Neural progenitor cell (in vitro differentiated cells): ENCODE results near the gene TREML2. TPM values are rescaled to one million over a fixed set of nuclear protein-coding genes. Genes with fewer than 3 reads are reported as not detected.

ENCODE experiments used
- DNase-seq: peaks from one replicate; pipeline ENCODE4 v3.0.0-alpha.2; 2016; ENCODE audit warnings: low spot score
- H2AFZ ChIP-seq: fragments of 200-600 bp; sonication (generic); replicated peaks from 2 replicates; pipeline ENCODE4 v1.6.1; 2016; ENCODE audit warnings: antibody characterized with exemption
- H3F3A ChIP-seq: fragments of 200-600 bp; sonication (generic); 2 replicates; pipeline ENCODE4 v1.6.1; 2016; ENCODE audit warnings: antibody characterized with exemption, low read depth
- H3K27ac ChIP-seq: fragments of 200-600 bp; sonication (generic); 2 replicates; pipeline ENCODE4 v1.5.1; 2016; ENCODE audit warnings: mild to moderate bottlenecking
- H3K27me3 ChIP-seq: fragments of 200-600 bp; sonication (generic); 2 replicates; pipeline ENCODE4 v1.6.1; 2016; ENCODE audit warnings: mild to moderate bottlenecking, moderate library complexity
- H3K36me3 ChIP-seq: fragments of 200-600 bp; sonication (generic); 2 replicates; pipeline ENCODE4 v1.5.1; 2016
- H3K4me1 ChIP-seq: fragments of 200-600 bp; sonication (generic); 2 replicates; pipeline ENCODE4 v1.6.1; 2016; ENCODE audit warnings: mixed run types
- H3K4me2 ChIP-seq: fragments of 200-600 bp; sonication (generic); 2 replicates; pipeline ENCODE4 v1.6.1; 2016
- H3K4me3 ChIP-seq: fragments of 200-600 bp; sonication (generic); 2 replicates; pipeline ENCODE4 v1.5.1; 2016
- H3K79me2 ChIP-seq: fragments of 200-600 bp; sonication (generic); 2 replicates; pipeline ENCODE4 v1.6.1; 2016; ENCODE audit warnings: low read depth
- H3K9ac ChIP-seq: fragments of 200-600 bp; sonication (generic); 2 replicates; pipeline ENCODE4 v1.6.1; 2016
- H3K9me3 ChIP-seq: fragments of 200-600 bp; sonication (generic); 2 replicates; pipeline ENCODE4 v1.5.1; 2016; ENCODE audit warnings: low read depth
- H4K20me1 ChIP-seq: fragments of 200-600 bp; sonication (generic); 2 replicates; pipeline ENCODE4 v1.6.1; 2016; ENCODE audit warnings: low read depth
- H3K27ac Mint-ChIP-seq: 3 replicates; pipeline ENCODE4 v1.8.0; 2021; ENCODE audit warnings: mixed read lengths
- H3K27me3 Mint-ChIP-seq: 2 replicates; pipeline ENCODE4 v1.8.0; 2022; ENCODE audit warnings: low read depth, mild to moderate bottlenecking, inconsistent platforms, moderate library complexity, mixed read lengths; ENCODE audit not compliant: insufficient read depth
- H3K36me3 Mint-ChIP-seq: 3 replicates; pipeline ENCODE4 v1.8.0; 2021; ENCODE audit warnings: mixed read lengths
- H3K4me1 Mint-ChIP-seq: 3 replicates; pipeline ENCODE4 v1.8.0; 2021; ENCODE audit warnings: mixed read lengths
- H3K4me3 Mint-ChIP-seq: 3 replicates; pipeline ENCODE4 v1.8.0; 2021; ENCODE audit warnings: mild to moderate bottlenecking, moderate library complexity, mixed read lengths
- H3K9me3 Mint-ChIP-seq: 3 replicates; pipeline ENCODE4 v1.8.0; 2020; ENCODE audit warnings: mixed read lengths
- EZH2 ChIP-seq: fragments of 200-600 bp; sonication (generic); IDR thresholded peaks from 2 replicates; pipeline ENCODE4 v1.6.1; 2017; ENCODE audit warnings: antibody characterized with exemption, mild to moderate bottlenecking, moderate library complexity
- EZH2phosphoT487 ChIP-seq: fragments of 200-600 bp; sonication (generic); IDR thresholded peaks from 2 replicates; pipeline ENCODE4 v1.6.1; 2017; ENCODE audit warnings: antibody characterized with exemption
- total RNA-seq: library from RNA; depleted of rRNA; stranded (reverse); fragments of >200 nt; gene quantifications from 2 replicates; pipeline ENCODE4 v1.2.3, GENCODE V29; 2015; ENCODE audit warnings: low replicate concordance
- TF ChIP-seq, protein P1 (sequence below): fragments of 200-600 bp; sonication (generic); IDR thresholded peaks from 2 replicates; pipeline ENCODE4 v1.5.1; 2017; ENCODE audit warnings: antibody characterized with exemption, mild to moderate bottlenecking

The TREML2 gene
- total RNA-seq, 1 donor from 2014 or later = not detected

DNA sequence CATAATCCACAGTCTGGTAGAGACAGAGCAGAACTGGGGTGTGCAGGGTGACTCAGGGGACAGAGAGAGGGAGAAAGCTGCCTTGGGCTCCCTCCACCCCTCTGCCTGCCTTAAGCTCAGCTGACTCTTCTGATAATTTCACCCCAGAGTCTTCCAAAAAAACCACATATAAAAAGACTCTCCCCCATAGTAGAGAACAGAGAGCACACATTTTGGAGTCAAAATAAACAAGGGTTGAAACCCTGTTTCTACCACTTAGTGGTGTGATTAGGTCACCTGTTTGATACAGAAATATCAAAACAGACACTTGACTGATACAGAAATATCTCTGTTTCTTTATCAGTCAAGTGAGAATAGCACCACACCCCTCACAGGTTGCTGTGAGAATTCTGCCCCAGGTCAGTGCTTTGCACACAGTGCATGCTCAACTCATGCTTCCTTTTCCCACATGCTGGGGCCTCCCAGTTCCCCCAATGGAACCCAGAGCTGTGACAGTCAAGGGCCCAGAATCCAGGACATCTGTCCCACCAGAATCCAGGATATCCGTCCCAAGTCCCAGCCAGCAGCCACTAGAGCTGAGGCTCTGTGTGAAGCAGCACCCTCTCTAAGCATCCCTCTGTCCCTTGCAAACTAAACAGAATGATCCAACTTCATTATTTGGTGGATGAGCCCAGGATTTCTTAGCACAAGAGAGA, 1.2 kb downstream of the TREML2 start:
- Mint-ChIP-seq H3K4me3 (no peak overlapping the region), H3K27ac (no peak overlapping the region), H3K4me1 (peaks cover 9% of the 10 kb centered on the region), H3K27me3 (peaks cover 1% of the 10 kb centered on the region), H3K36me3 (no peaks in the 10 kb centered on the region), H3K9me3 (no peaks in the 10 kb centered on the region)
- no peaks in the 10 kb centered on the region for H4K20me1 ChIP-seq
- H3K4me2 ChIP-seq = no peak overlapping the region
- H3K79me2 ChIP-seq = no peaks in the 10 kb centered on the region
- no peaks in the 10 kb centered on the region for H3K4me1 ChIP-seq
- no peaks in the 10 kb centered on the region for H3K9me3 ChIP-seq
- H3K27me3 ChIP-seq = no peaks in the 10 kb centered on the region
- no peaks in the 10 kb centered on the region for H3F3A ChIP-seq
- H3K9ac ChIP-seq = no peak overlapping the region
- no peaks in the 10 kb centered on the region for H3K36me3 ChIP-seq
- no peak overlapping the region for H3K27ac ChIP-seq
- H2AFZ ChIP-seq = peak overlapping the region; percentile 57
- no peak for DNase-seq
- TF ChIP-seq EZH2 = no peak
- TF ChIP-seq EZH2phosphoT487 = no peak
- no peak overlapping the region for H3K4me3 ChIP-seq

DNA sequence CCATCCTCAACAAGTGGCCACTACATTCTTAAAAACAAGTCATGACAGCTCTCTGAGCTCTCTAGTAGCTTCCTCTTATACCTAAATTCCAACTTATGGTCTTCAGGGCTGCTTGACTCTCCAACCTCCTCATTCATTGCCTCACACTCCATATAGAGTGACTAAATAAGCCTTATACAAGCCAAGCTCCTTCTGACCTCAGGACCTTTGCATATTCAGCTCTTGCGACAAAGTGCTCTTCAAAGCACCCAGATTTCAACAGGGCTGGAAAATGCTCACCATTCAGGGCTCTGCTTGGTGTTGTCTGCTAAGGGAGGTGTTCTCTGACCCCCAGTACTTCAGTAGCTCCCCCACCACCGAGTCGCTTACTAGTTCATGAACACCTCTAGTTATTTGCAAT, 3.7 kb downstream of the TREML2 start:
- DNase-seq = no peak
- no peak overlapping the region for H3K27ac Mint-ChIP-seq
- peaks cover 8% of the 10 kb centered on the region for H3K27me3 Mint-ChIP-seq

DNA sequence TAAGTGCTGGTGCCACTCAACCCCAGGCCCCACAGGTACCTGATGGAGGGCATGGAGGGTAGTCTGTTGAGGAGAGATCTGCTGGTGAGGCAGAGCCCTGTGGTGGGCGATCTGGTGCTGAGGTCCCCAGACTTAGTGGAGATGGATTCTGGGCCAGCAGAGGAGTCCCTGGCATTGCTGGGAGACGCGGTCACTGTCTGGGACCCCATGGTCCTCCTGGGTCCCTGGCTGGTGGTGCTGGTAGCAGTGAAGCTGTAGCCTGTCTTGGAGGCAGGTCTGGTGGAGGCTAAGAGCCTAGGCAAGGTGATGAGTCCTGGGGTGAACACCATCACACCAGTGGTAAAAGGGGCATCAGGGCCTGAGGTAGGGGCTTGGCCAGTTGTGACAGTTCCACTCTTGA, 6.6 kb downstream of the TREML2 start:
- H4K20me1 ChIP-seq = no peaks in the 10 kb centered on the region
- H3K4me3 Mint-ChIP-seq = no peak overlapping the region
- H3K27me3 Mint-ChIP-seq = peaks cover 11% of the 10 kb centered on the region
- no peak overlapping the region for H3K4me3 ChIP-seq
- peaks cover 11% of the 10 kb centered on the region for H3K9me3 Mint-ChIP-seq
- H3K27ac ChIP-seq = no peak overlapping the region
- no peak overlapping the region for H3K9ac ChIP-seq
- no peak overlapping the region for H2AFZ ChIP-seq
- no peaks in the 10 kb centered on the region for H3F3A ChIP-seq
- TF ChIP-seq, protein P1, sequence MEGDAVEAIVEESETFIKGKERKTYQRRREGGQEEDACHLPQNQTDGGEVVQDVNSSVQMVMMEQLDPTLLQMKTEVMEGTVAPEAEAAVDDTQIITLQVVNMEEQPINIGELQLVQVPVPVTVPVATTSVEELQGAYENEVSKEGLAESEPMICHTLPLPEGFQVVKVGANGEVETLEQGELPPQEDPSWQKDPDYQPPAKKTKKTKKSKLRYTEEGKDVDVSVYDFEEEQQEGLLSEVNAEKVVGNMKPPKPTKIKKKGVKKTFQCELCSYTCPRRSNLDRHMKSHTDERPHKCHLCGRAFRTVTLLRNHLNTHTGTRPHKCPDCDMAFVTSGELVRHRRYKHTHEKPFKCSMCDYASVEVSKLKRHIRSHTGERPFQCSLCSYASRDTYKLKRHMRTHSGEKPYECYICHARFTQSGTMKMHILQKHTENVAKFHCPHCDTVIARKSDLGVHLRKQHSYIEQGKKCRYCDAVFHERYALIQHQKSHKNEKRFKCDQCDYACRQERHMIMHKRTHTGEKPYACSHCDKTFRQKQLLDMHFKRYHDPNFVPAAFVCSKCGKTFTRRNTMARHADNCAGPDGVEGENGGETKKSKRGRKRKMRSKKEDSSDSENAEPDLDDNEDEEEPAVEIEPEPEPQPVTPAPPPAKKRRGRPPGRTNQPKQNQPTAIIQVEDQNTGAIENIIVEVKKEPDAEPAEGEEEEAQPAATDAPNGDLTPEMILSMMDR = no peak
- TF ChIP-seq EZH2 (no peak), EZH2phosphoT487 (no peak)
- no peaks in the 10 kb centered on the region for H3K4me1 ChIP-seq
- H3K4me1 Mint-ChIP-seq = peaks cover 7% of the 10 kb centered on the region
- no peak overlapping the region for H3K4me2 ChIP-seq
- no peaks in the 10 kb centered on the region for H3K36me3 ChIP-seq
- no peak overlapping the region for H3K27ac Mint-ChIP-seq
- H3K36me3 Mint-ChIP-seq = no peaks in the 10 kb centered on the region
- no peaks in the 10 kb centered on the region for H3K27me3 ChIP-seq
- DNase-seq = no peak
- no peaks in the 10 kb centered on the region for H3K9me3 ChIP-seq
- H3K79me2 ChIP-seq = no peaks in the 10 kb centered on the region

More for the DNA sequence above, 3.7 kb downstream of the TREML2 start:
- no peak overlapping the region for H3K4me3 Mint-ChIP-seq
- H3K9me3 Mint-ChIP-seq = no peaks in the 10 kb centered on the region
- Histone ChIP-seq H3K36me3 (no peaks in the 10 kb centered on the region), H3K4me2 (no peak overlapping the region), H3K4me1 (no peaks in the 10 kb centered on the region), H2AFZ (no peak overlapping the region), H4K20me1 (no peaks in the 10 kb centered on the region), H3K9me3 (no peaks in the 10 kb centered on the region), H3K4me3 (no peak overlapping the region), H3K79me2 (no peaks in the 10 kb centered on the region), H3K9ac (no peak overlapping the region), H3K27ac (no peak overlapping the region), H3K27me3 (no peaks in the 10 kb centered on the region), H3F3A (no peaks in the 10 kb centered on the region)
- peaks cover 16% of the 10 kb centered on the region for H3K4me1 Mint-ChIP-seq
- H3K36me3 Mint-ChIP-seq = no peaks in the 10 kb centered on the region
- TF ChIP-seq, protein P1 = no peak
- no peak for TF ChIP-seq EZH2phosphoT487
- TF ChIP-seq EZH2 = no peak

DNA sequence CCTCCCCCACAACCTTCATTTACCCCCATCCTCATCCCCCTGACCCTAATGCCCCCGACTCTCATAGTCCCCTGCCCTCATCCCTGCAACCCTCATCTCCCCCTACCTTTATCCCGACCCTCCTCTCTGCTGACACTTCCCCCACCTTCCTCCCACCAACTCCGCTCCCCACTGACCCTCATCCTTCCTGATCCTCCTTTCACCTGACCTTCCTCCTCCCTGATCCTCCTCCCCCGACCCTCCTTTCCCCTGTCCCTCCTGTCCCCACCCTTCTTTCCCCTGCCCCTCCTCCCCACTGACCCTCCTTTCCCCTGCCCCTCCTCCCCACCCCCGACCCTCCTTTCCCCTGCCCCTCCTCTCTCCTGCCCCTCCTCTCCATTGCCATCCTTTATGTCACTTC, 7.1 kb downstream of the TREML2 start:
- Histone ChIP-seq H3K27ac (no peak overlapping the region), H3K4me2 (no peak overlapping the region), H3K4me1 (no peaks in the 10 kb centered on the region), H3K79me2 (no peaks in the 10 kb centered on the region), H3K4me3 (no peak overlapping the region), H3F3A (no peaks in the 10 kb centered on the region), H3K9me3 (no peaks in the 10 kb centered on the region), H4K20me1 (no peaks in the 10 kb centered on the region), H3K27me3 (no peaks in the 10 kb centered on the region), H3K36me3 (no peaks in the 10 kb centered on the region), H3K9ac (no peak overlapping the region), H2AFZ (no peak overlapping the region)
- no peak for DNase-seq
- H3K4me3 Mint-ChIP-seq = no peak overlapping the region
- H3K27me3 Mint-ChIP-seq = peaks cover 11% of the 10 kb centered on the region
- no peaks in the 10 kb centered on the region for H3K36me3 Mint-ChIP-seq
- H3K9me3 Mint-ChIP-seq = peaks cover 11% of the 10 kb centered on the region
- TF ChIP-seq, protein P1 = no peak
- TF ChIP-seq EZH2phosphoT487 (no peak), EZH2 (no peak)
- peaks cover 7% of the 10 kb centered on the region for H3K4me1 Mint-ChIP-seq
- H3K27ac Mint-ChIP-seq = no peak overlapping the region
